ENCODE data around the gene ACAD11.

ACAD11 gene

DNA sequence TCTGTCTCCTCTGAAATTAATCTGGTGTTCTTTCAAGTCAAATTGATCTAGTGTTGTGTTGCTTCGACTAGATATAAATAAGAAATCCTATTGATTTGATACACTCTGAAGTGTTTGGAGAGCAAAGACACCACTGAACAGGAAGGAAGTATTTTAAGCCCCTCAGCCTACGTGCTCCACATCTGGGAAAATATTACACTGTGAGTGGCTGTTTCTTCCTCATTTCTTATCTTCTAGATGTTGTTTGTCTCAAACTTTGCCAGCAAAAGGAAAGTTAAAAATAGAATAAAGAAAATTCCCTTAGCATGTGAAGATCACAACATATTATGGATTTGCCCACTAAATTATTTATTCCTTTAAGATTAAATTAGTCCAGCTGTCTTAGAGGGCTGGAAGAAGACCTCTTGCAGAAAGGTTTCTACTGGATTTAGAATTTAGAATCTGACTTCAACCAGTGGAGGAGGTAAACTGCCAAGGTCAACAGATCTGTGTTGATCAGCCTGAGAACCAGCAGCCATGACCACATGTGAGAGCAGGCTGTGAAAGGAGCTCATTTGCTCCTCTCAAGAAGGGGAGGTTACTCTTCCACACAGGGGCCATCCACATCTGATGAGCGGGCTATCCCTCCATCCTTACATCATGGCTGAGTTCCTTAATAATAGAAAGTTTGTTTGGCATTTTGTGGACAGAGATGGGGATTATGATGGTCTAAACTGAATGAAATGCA is 108.9 kb downstream of the ACAD11 start:
- no peak for DNase-seq

DNA sequence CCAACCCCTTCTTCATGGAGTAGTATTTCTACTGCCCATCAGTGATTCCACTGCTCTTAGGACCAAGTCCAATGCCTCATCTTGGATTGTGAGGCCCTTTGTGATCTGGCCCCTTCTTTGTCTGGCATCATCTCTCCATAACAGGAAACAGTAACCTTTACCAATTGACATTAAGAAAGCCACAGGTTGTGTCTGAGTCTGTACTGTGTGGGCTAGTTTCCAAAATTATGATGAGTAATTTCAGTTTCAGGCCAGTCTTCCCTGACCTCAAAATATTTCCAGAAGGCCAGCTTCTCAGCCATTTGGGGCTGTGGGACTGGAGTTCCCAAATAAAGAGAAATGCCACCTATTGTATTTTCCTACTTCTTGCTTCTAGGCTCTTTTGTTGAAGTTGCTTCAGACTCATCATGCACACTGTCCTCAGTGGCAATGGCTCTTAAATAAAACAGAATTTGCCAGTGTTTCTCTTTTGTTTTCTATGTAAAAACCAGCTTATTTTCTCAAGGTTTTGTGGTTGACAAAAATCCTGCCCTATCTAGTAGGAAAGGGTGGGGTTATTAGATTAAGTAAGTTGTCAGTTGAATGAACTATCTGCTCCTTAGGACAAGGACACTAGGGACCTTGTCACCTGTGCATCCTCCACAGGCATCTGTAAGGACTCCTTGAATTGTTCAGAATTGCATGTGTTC is 109.6 kb downstream of the ACAD11 start:
- DNase-seq, result no peak

DNA sequence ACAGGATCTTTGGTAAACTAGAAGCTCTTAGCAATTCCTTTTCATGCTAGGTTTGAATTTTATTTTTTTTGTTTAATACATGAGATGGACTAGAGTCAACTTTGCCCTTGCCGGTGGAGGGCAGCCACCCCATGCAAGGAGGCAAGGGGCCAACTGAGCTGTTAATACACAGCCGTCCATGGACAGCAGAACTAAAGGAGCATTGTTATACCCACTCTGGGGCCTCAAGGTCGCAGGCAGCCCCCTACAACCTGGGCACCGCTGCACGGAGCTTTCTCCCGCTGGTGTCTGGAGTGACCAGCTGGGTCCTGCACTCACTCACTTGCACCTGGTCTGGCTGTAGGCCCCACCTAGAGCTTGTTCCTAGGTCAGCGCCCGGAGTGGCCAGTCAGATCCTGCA is 110.4 kb downstream of the ACAD11 start:
- DNase-seq, result no peak

- DNase-seq, result no peak
These were observed 114.1 kb downstream of the ACAD11 start for GRCh38 chr3:132545471-132545870.

GRCh38 chr3:132544130-132544529 is 115.5 kb downstream of the ACAD11 start:
- DNase-seq, result no peak

- no peak for DNase-seq
These were observed 116.4 kb downstream of the ACAD11 start for GRCh38 chr3:132543011-132543739.

DNA sequence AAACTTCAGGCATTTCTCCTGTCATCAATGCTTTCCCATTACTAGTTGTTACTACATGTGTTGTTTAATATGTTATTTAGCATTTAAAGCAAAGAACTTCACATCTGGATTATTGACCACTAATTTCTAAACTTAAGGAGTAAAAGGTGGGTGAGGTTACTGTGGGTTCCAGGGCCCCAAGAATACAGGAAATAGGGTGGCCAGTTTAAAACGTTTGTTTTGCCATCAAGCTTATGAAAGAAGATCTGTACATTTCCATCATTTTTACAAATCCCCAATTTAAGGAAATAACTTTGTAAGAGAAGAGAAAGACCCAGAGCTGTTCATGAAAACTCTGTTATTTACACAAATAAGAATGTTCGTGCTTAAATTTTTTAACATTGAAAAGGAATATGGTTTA is 117.0 kb downstream of the ACAD11 start:
- DNase-seq, result no peak

GRCh38 chr3:132539681-132540080 is 119.9 kb downstream of the ACAD11 start:
- no peak for DNase-seq

DNA sequence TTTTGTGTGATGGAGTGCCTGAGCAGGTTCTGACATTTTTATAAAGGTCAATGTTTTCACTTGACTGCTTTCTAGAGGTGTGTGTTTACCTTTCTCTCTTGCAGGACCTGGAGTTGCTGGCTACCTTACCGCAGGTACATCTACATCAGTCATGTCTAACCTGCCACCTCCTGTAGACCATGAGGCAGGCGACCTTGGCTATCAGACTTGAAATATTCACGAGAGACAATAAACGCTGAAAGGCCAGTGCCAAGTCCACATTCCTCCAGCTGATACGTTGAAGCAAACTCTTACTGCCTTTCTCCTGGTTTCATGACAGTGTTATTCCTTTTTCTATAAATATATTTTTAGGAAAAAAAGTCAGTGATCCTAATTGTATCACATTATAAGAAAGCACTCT is 121.5 kb downstream of the ACAD11 start:
- DNase-seq, result no peak

GRCh38 chr3:132537297-132537696 is 122.3 kb downstream of the ACAD11 start:
- DNase-seq, result no peak

DNA sequence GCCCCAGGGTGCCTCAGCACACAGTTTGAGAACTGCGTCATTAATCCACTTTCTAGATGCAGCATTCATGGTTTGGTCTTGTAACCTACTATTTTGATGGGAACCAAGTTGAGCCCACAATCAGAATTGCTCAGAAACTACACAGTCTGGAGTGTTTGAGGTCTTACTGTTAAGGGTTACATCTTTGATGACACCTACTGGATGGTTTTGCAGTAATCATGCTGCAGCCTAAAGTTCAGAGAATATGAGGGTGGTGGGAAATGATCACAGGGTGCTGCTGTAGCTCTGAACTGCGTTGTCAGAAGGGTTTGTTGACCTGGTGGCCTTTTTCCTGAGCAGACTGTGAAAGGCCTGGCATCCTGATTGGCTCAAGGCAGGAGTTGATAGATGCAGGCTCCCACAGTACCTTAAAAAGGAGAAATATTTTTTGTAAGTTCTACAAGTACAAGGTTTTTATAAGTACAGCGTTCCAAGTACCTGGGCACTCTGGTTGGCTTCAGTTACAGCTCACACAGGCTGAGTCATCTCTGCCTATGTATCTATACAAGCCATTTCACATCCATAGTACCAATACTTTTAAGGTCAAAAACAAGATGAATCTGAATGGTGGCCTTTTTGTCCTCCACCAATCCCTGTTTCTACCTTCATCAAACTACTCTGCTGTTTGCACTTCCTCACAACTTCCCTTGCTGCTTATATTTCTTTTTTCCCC is 123.0 kb downstream of the ACAD11 start:
- no peak for DNase-seq

DNA sequence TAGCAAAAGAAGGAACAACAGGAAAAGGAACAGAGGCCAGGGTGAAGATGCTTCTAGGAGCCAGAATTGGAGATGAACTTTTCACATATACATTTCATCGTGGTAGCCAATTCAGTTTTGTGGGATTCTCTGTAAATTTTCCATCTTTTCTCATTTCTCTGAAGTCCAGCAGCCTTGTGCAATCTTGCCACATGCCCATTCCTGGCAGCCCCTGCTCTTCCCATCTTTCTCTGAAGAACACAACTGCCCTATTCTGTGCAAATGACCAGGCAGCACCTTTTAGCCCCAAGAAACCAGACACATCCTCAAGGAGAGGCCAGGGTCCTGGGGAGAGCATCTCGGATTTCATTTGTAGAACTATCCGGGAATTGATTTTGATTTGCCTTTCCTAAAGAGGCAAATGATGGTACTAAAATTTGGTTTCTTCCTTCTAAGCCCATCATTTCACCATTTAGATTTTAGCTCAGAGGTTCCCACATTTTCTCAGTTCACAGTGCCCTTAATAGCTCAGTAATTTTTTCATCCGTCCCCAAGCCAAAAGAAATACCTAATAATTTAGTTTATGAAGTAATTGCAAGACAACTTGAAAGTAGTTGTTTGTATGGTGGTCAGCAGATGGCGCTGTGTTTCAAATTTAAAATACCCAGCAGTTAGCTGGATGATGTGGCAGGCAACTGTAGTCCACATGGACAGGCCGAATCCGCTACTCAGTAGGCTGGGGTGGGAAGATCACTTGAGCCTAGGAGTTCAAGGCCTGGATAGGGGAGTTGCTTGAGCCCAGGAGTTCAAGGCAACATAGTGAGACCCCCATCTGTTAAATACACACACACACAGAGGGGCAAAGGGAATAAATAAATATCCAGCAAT is 123.8 kb downstream of the ACAD11 start:
- no peak for DNase-seq

- DNase-seq, result no peak
These were observed 129.0 kb downstream of the ACAD11 start for GRCh38 chr3:132530624-132531023.

GRCh38 chr3:132522353-132522752 is 137.3 kb downstream of the ACAD11 start:
- no peak for DNase-seq

GRCh38 chr3:132521901-132522300 is 137.7 kb downstream of the ACAD11 start:
- no peak for DNase-seq

DNA sequence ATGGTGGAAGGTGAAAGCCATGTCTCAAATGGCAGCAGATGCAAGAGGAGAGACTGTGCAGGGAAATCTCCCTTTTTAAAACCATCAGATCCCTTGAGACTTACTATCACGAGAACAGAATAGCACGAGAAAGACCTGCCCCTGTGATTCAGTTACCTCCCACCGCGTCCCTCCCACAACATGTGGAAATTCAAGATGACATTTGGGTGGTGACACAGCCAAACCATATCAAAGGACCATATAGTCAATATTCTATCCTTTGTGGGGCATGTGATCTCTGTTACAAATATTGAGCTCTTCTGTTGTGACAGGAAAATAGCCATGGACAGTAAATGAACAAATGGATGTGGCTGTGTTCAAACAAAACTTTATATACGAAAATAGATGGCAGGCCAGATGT is 139.7 kb downstream of the ACAD11 start:
- DNase-seq, result no peak

DNA sequence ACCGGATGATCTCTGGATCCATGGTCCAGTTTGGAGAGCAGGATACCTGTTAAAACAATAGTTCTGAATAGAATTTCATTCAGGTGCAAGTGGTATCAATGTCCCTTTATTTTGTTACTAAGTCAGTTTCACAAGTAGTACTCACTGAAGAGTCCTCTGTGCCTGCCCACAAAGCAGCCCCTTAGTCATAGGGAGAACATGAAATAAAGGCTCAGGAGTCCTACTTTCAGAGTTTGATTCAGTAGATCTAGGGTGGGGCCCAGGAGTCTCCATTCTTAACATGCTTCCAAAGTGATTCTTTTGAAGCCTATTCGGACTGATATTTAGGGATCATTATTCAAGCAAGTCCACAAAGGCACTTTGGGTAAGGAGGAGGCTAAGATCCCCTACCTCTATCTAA is 142.3 kb downstream of the ACAD11 start:
- DNase-seq, result no peak

GRCh38 chr3:132513057-132513456 is 146.6 kb downstream of the ACAD11 start:
- no peak for DNase-seq

GRCh38 chr3:132509506-132509905 is 150.1 kb downstream of the ACAD11 start:
- DNase-seq, result no peak

DNA sequence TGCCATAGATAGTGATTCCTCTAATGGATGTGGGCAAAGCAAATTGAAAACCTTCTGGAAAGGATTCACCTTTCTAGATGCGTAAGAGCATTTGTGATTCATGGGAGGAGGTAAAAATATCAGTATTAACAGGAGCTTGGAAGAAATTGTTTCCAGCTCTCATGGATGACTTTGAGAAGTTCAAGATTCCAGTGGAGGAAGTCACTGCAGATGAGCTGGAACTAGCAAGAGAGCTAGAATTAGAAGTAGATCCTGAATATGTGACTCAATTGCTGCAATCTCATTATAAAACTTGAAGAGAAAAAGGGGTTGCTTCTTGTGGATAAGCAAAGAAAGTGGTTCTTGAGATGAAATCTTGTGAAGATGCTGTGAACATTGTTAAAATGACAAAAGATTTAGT is 150.5 kb downstream of the ACAD11 start:
- DNase-seq, result no peak
